Activated B cell treated with CpG ODN at 0.5 μM for 24 hours (primary cell): ENCODE data around the gene USP50. TPM values are rescaled to one million over a fixed set of nuclear protein-coding genes. Genes with fewer than 3 reads are reported as not detected.
"Not testable (repeated sequence)": the region's sequence is repeated elsewhere in the genome, so short reads cannot be mapped to it uniquely, and the experiment has no call there.

ENCODE experiments used
- ATAC-seq: fragments of 200-7000 bp; cut with Tn5 transposase; one replicate; pipeline ENCODE4 v1.10.0; 2021; ENCODE audit warnings: low read depth, mild to moderate bottlenecking, moderate library complexity
- CTCF ChIA-PET: fragments of 350-600 bp; sonication (Branson Sonifier 250); formaldehyde crosslinking; loops from one replicate; lab custom pipeline; 2021; ENCODE audit warnings: antibody characterized with exemption; lab: Charles Lee
- POLR2A ChIA-PET: fragments of 350-600 bp; sonication (Branson Sonifier 250); formaldehyde crosslinking; loops from one replicate; lab custom pipeline; 2021; ENCODE audit warnings: antibody characterized with exemption; lab: Charles Lee
- DNase-seq: peaks from one replicate; pipeline ENCODE4 v3.0.0; 2022
- H3K27ac Mint-ChIP-seq: one replicate; pipeline ENCODE4 v1.8.0; 2020; ENCODE audit warnings: mixed read lengths
- H3K27me3 Mint-ChIP-seq: one replicate; pipeline ENCODE4 v1.8.0; 2021; ENCODE audit warnings: mixed read lengths
- H3K36me3 Mint-ChIP-seq: one replicate; pipeline ENCODE4 v1.8.0; 2021; ENCODE audit warnings: low read depth, mixed read lengths
- H3K4me1 Mint-ChIP-seq: one replicate; pipeline ENCODE4 v1.8.0; 2021; ENCODE audit warnings: mixed read lengths
- H3K4me3 Mint-ChIP-seq: one replicate; pipeline ENCODE4 v1.8.0; 2020; ENCODE audit warnings: mild to moderate bottlenecking, mixed read lengths
- H3K9me3 Mint-ChIP-seq: one replicate; pipeline ENCODE4 v1.8.0; 2020; ENCODE audit warnings: mixed read lengths
- CTCF ChIP-seq: fragments of 200-600 bp; IDR thresholded peaks from one replicate; pipeline ENCODE4 v1.8.0; 2022; ENCODE audit warnings: antibody characterized with exemption, mild to moderate bottlenecking
- intact Hi-C: fragments of 100-400 bp; cut with micrococcal nuclease; formaldehyde crosslinking; loops from one replicate; pipeline ENCODE4 v1.15.1; 2024
- total RNA-seq: library from RNA; stranded (reverse); gene quantifications from 2 replicates; pipeline ENCODE4 v1.2.3, GENCODE V29; 2022

The USP50 gene
- total RNA-seq, 1 donor from 2014 or later: 0.80 TPM

GRCh38 chr15:50576166-50576565 is 29.7 kb upstream of the USP50 start:
- POLR2A ChIA-PET: no interaction called here
- intact Hi-C loops: no loop called here
- no peak for DNase-seq
- peaks cover 80% of the 10 kb centered on the region for H3K36me3 Mint-ChIP-seq
- H3K9me3 Mint-ChIP-seq: no peaks in the 10 kb centered on the region
- CTCF ChIA-PET: no interaction called here
- no peaks in the 10 kb centered on the region for H3K27me3 Mint-ChIP-seq
- no peak overlapping the region for H3K27ac Mint-ChIP-seq
- ATAC-seq: no peak
- H3K4me1 Mint-ChIP-seq: no peaks in the 10 kb centered on the region
- no peak overlapping the region for H3K4me3 Mint-ChIP-seq
- no peak for TF ChIP-seq CTCF

DNA sequence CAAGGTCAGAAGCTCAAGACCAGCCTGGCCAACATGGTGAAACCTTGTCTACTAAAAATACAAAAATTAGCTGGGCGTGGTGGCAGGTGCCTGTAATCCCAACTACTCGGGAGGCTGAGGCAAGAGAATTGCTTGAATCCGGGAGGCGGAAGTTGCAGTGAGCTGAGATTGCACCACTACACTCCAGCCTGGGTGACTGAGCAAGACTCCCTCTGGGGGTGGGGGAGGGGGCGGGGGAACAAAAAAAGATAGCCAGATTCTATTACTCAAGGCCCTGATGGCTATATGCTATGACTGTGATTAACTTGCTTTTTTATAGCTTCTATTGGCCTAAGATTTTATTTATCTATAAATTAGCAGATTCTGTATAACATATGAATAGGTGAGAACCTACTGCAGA is 27.4 kb upstream of the USP50 start:
- H3K9me3 Mint-ChIP-seq, H3K4me3 Mint-ChIP-seq, intact Hi-C loops, DNase-seq, H3K27ac Mint-ChIP-seq, H3K27me3 Mint-ChIP-seq, ATAC-seq, POLR2A ChIA-PET, CTCF ChIA-PET, H3K4me1 Mint-ChIP-seq: not testable (repeated sequence)
- peaks cover 78% of the 10 kb centered on the region for H3K36me3 Mint-ChIP-seq

- DNase-seq (no peak), ATAC-seq (no peak)
- peaks cover 57% of the 10 kb centered on the region for H3K36me3 Mint-ChIP-seq
- intact Hi-C loops: no loop called here
- POLR2A ChIA-PET: no interaction called here
- H3K4me1 Mint-ChIP-seq: no peaks in the 10 kb centered on the region
- TF ChIP-seq CTCF: no peak
- no peak overlapping the region for H3K27ac Mint-ChIP-seq
- CTCF ChIA-PET: no interaction called here
- no peaks in the 10 kb centered on the region for H3K9me3 Mint-ChIP-seq
- no peak overlapping the region for H3K4me3 Mint-ChIP-seq
- H3K27me3 Mint-ChIP-seq: no peaks in the 10 kb centered on the region
These were observed 17.3 kb upstream of the USP50 start for GRCh38 chr15:50563756-50564155.

DNA sequence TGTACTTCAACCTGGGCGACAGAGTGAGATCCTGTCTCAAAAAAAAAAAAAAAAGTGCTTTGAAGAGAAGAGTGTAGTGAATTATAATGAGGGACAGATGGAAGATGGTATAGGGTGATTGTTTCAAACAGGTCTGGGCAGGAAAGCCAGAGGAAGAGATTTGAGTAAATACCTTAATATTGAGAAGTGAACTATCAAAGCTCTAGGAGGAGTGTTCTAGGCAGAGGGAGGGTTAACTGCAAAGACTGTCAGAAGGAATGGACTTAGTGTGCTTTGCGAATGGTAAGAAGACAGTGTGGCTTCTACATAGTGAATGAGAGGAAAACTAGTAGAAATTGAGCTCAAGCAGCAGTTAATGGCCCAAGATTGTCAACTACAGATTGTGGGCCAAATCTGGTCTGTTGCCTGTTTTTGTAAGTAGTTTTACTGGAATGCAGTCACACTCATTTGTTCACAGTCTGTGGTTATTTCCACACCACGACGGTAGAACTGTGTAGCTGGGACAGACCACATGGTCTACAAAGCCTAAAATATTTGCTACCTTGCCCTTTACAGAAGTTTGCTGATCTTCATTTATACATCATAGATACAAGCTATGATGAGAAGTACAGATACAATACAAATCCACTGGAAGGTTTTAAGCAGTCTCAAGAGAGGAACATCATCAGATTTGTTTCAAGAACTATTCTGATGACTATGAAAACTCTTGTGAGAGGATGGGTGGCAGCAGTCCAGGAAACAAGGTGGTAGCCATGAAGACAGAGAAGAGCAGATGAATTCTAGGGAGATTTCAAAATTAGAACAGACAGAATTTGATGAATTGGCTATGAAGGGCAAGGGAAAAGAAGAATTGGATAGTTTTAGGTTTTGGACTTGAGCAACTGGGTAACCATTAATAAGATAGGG is 16.5 kb upstream of the USP50 start:
- ChIA-PET POLR2A (interaction anchor here (0.7 kb wide), 1 partner anchor 123 kb away, joined by 4 read pairs; no protein-coding TSS in a partner anchor), CTCF (no interaction called here)
- ATAC-seq: no peak
- no peak for DNase-seq
- H3K27me3 Mint-ChIP-seq: no peaks in the 10 kb centered on the region
- peaks cover 50% of the 10 kb centered on the region for H3K36me3 Mint-ChIP-seq
- no peaks in the 10 kb centered on the region for H3K9me3 Mint-ChIP-seq
- H3K4me1 Mint-ChIP-seq: no peaks in the 10 kb centered on the region
- H3K4me3 Mint-ChIP-seq: no peak overlapping the region
- H3K27ac Mint-ChIP-seq: no peak overlapping the region
- no peak for TF ChIP-seq CTCF
- intact Hi-C loops: no loop called here

DNA sequence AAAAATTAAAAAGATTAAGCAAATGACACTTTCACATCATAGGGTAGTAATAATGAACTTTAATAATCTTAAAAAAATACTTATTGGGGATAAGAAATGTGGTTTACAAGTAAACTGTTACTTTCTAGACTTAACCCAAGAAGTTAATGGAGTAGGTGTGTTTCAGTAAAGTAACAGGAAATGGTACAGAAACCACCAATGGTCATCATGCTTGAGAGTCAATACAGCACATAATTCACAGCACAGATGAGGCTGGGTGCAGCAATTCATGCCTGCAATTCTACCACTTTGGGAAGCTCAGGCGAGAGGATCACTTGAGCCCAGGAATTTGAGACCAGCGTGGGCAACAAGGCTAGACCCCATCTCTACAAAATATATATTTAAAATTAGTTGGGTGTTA is 11.5 kb upstream of the USP50 start:
- TF ChIP-seq CTCF: no peak
- POLR2A ChIA-PET: no interaction called here
- H3K27ac Mint-ChIP-seq: no peak overlapping the region
- intact Hi-C loops: no loop called here
- DNase-seq (no peak), ATAC-seq (no peak)
- H3K4me1 Mint-ChIP-seq: no peaks in the 10 kb centered on the region
- no peaks in the 10 kb centered on the region for H3K9me3 Mint-ChIP-seq
- no peak overlapping the region for H3K4me3 Mint-ChIP-seq
- H3K27me3 Mint-ChIP-seq: no peaks in the 10 kb centered on the region
- peaks cover 37% of the 10 kb centered on the region for H3K36me3 Mint-ChIP-seq
- CTCF ChIA-PET: no interaction called here
